ENCODE results near the gene ABCA2.

The ABCA2 gene

GRCh38 chr9:137051145-137051724 is 23.2 kb upstream of the ABCA2 start:
- no peaks in the 10 kb centered on the region for H3K79me1 ChIP-seq (ENCODE audit: low read length)
- H3K4me2 ChIP-seq (ENCODE audit: low read length), result no peak overlapping the region
- no CpG with 5 or more reads among the region's 17 CpGs for WGBS (ENCODE audit: extremely low coverage, insufficient coverage, insufficient read length)
- H2AK5ac ChIP-seq (ENCODE audit: low read length), result no peak overlapping the region
- no peak overlapping the region for H3K23ac ChIP-seq (ENCODE audit: low read length)
- no peak overlapping the region for H4K8ac ChIP-seq (ENCODE audit: low read depth, low read length)
- peaks cover 4% of the 10 kb centered on the region for H3K9me3 ChIP-seq (ENCODE audit: insufficient read depth, low read depth, low read length)
- no peak overlapping the region for H3K18ac ChIP-seq (ENCODE audit: low read length)
- H2AFZ ChIP-seq (ENCODE audit: insufficient read depth, low read length, poor library complexity), result no peak overlapping the region
- no peak overlapping the region for H3K14ac ChIP-seq (ENCODE audit: low read length)
- no peak overlapping the region for H3K4me3 ChIP-seq (ENCODE audit: low read depth, low read length)
- H3K79me2 ChIP-seq (ENCODE audit: control insufficient read depth, insufficient read depth, low read length, poor library complexity), result no peaks in the 10 kb centered on the region
- H4K12ac ChIP-seq (ENCODE audit: low read depth, low read length), result no peak overlapping the region
- H2BK120ac ChIP-seq (ENCODE audit: insufficient read depth, low read length, poor library complexity), result no peak overlapping the region
- no peaks in the 10 kb centered on the region for H3K36me3 ChIP-seq (ENCODE audit: control insufficient read depth in 1 of 2, insufficient read depth in 2 of 2, low read length in 2 of 2)
- H4K91ac ChIP-seq (ENCODE audit: low read depth, low read length), result no peak overlapping the region
- DNase-seq, result no peak
- H3K27me3 ChIP-seq (ENCODE audit: insufficient read depth, low read length), result peaks cover 36% of the 10 kb centered on the region
- no peak overlapping the region for H2BK12ac ChIP-seq (ENCODE audit: low read length)
- no peak overlapping the region for H3K4ac ChIP-seq (ENCODE audit: low read depth, low read length)
- no peak overlapping the region for H2BK5ac ChIP-seq (ENCODE audit: low read depth, low read length, poor library complexity)
- peaks cover 10 to 12% of the 10 kb centered on the region in 2 experiments for H3K4me1 ChIP-seq (ENCODE audit: control insufficient read depth in 1 of 2, insufficient read depth in 2 of 2, low read length in 2 of 2)
- H3K27ac ChIP-seq (ENCODE audit: low read depth, low read length), result no peak overlapping the region
- H3K9ac ChIP-seq (ENCODE audit: low read length), result no peak overlapping the region

GRCh38 chr9:137050570-137050969 is 22.5 kb upstream of the ABCA2 start:
- Histone ChIP-seq H3K79me1 (ENCODE audit: low read length) (no peaks in the 10 kb centered on the region), H4K12ac (ENCODE audit: low read depth, low read length) (no peak overlapping the region), H2BK120ac (ENCODE audit: insufficient read depth, low read length, poor library complexity) (no peak overlapping the region), H4K91ac (ENCODE audit: low read depth, low read length) (no peak overlapping the region), H3K4me1 (ENCODE audit: control insufficient read depth in 1 of 2, insufficient read depth in 2 of 2, low read length in 2 of 2) (peaks cover 16% of the 10 kb centered on the region in 2 experiments), H3K27me3 (ENCODE audit: insufficient read depth, low read length) (peaks cover 42% of the 10 kb centered on the region), H3K23ac (ENCODE audit: low read length) (no peak overlapping the region), H3K9me3 (ENCODE audit: insufficient read depth, low read depth, low read length) (peaks cover 4% of the 10 kb centered on the region), H3K4me2 (ENCODE audit: low read length) (no peak overlapping the region), H2AK5ac (ENCODE audit: low read length) (no peak overlapping the region), H3K18ac (ENCODE audit: low read length) (no peak overlapping the region), H3K4ac (ENCODE audit: low read depth, low read length) (no peak overlapping the region), H3K4me3 (ENCODE audit: low read depth, low read length) (no peak overlapping the region), H2AFZ (ENCODE audit: insufficient read depth, low read length, poor library complexity) (no peak overlapping the region), H4K8ac (ENCODE audit: low read depth, low read length) (no peak overlapping the region), H3K79me2 (ENCODE audit: control insufficient read depth, insufficient read depth, low read length, poor library complexity) (no peaks in the 10 kb centered on the region), H3K36me3 (ENCODE audit: control insufficient read depth in 1 of 2, insufficient read depth in 2 of 2, low read length in 2 of 2) (no peaks in the 10 kb centered on the region), H3K14ac (ENCODE audit: low read length) (no peak overlapping the region), H3K27ac (ENCODE audit: low read depth, low read length) (no peak overlapping the region), H2BK5ac (ENCODE audit: low read depth, low read length, poor library complexity) (no peak overlapping the region), H2BK12ac (ENCODE audit: low read length) (no peak overlapping the region), H3K9ac (ENCODE audit: low read length) (no peak overlapping the region)
- WGBS (ENCODE audit: extremely low coverage, insufficient coverage, insufficient read length), result no CpG with 5 or more reads among the region's 5 CpGs
- DNase-seq, result peak in 1 of 2 donors; percentile 25

DNA sequence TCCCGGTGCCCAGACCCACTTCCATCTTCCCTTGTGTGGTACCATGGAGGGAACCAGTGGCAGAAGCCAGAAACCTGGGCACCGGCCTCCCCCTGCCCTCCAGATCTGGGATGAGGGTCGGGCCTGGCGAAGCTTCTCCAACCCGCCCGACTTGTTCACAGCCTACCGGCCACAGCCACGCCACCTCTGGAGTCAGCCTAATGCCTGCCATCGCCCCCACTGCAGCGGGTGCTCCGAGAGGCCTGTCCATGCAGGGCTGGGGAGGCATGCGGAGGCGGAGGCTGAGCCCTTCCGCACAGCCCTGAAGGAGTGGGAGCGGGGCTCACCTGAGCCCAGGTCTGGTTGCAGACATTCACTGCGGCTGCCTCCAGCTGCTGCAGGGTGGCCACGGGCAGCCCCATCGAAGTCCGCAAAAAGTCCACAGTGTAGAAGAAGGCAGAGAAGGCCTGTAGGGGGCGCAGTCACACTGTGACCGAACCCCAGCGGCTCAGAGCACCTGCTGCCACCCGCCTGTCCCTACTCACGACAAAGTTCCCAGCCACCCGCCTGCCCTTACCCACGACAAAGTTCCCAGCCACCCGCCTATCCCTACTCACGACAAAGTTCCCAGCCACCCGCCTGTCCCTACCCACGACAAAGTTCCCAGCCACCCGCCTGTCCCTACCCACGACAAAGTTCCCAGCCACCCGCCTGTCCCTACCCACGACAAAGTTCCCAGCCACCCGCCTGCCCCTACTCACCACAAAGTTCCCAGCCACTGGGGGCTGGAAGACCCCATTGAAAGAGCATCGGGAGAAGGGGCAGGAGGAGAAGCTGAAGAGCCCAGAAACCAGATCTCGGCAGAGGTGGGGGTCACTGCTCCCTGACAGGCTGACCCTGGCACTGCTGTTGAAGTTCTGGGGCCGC is 21.8 kb upstream of the ABCA2 start:
- peaks cover 50% of the 10 kb centered on the region for H3K27me3 ChIP-seq (ENCODE audit: insufficient read depth, low read length)
- no peak overlapping the region for H4K91ac ChIP-seq (ENCODE audit: low read depth, low read length)
- no peak overlapping the region for H3K18ac ChIP-seq (ENCODE audit: low read length)
- no peak overlapping the region for H3K9ac ChIP-seq (ENCODE audit: low read length)
- no peak overlapping the region for H4K8ac ChIP-seq (ENCODE audit: low read depth, low read length)
- no peak overlapping the region for H3K4me2 ChIP-seq (ENCODE audit: low read length)
- H3K4me1 ChIP-seq (ENCODE audit: control insufficient read depth in 1 of 2, insufficient read depth in 2 of 2, low read length in 2 of 2), result peaks cover 19 to 21% of the 10 kb centered on the region in 2 experiments
- no peak overlapping the region for H3K23ac ChIP-seq (ENCODE audit: low read length)
- H3K79me1 ChIP-seq (ENCODE audit: low read length), result no peaks in the 10 kb centered on the region
- H3K4me3 ChIP-seq (ENCODE audit: low read depth, low read length), result no peak overlapping the region
- no peak overlapping the region for H3K27ac ChIP-seq (ENCODE audit: low read depth, low read length)
- H4K12ac ChIP-seq (ENCODE audit: low read depth, low read length), result no peak overlapping the region
- H3K4ac ChIP-seq (ENCODE audit: low read depth, low read length), result no peak overlapping the region
- H2BK120ac ChIP-seq (ENCODE audit: insufficient read depth, low read length, poor library complexity), result no peak overlapping the region
- peaks cover 4% of the 10 kb centered on the region for H3K9me3 ChIP-seq (ENCODE audit: insufficient read depth, low read depth, low read length)
- no peaks in the 10 kb centered on the region for H3K36me3 ChIP-seq (ENCODE audit: control insufficient read depth in 1 of 2, insufficient read depth in 2 of 2, low read length in 2 of 2)
- H2BK5ac ChIP-seq (ENCODE audit: low read depth, low read length, poor library complexity), result no peak overlapping the region
- peak; percentile 14 to 54 for DNase-seq
- H2AFZ ChIP-seq (ENCODE audit: insufficient read depth, low read length, poor library complexity), result no peak overlapping the region
- WGBS (ENCODE audit: extremely low coverage, insufficient coverage, insufficient read length), result no CpG with 5 or more reads among the region's 38 CpGs
- H3K14ac ChIP-seq (ENCODE audit: low read length), result no peak overlapping the region
- no peaks in the 10 kb centered on the region for H3K79me2 ChIP-seq (ENCODE audit: control insufficient read depth, insufficient read depth, low read length, poor library complexity)
- no peak overlapping the region for H2AK5ac ChIP-seq (ENCODE audit: low read length)
- H2BK12ac ChIP-seq (ENCODE audit: low read length), result no peak overlapping the region

DNA sequence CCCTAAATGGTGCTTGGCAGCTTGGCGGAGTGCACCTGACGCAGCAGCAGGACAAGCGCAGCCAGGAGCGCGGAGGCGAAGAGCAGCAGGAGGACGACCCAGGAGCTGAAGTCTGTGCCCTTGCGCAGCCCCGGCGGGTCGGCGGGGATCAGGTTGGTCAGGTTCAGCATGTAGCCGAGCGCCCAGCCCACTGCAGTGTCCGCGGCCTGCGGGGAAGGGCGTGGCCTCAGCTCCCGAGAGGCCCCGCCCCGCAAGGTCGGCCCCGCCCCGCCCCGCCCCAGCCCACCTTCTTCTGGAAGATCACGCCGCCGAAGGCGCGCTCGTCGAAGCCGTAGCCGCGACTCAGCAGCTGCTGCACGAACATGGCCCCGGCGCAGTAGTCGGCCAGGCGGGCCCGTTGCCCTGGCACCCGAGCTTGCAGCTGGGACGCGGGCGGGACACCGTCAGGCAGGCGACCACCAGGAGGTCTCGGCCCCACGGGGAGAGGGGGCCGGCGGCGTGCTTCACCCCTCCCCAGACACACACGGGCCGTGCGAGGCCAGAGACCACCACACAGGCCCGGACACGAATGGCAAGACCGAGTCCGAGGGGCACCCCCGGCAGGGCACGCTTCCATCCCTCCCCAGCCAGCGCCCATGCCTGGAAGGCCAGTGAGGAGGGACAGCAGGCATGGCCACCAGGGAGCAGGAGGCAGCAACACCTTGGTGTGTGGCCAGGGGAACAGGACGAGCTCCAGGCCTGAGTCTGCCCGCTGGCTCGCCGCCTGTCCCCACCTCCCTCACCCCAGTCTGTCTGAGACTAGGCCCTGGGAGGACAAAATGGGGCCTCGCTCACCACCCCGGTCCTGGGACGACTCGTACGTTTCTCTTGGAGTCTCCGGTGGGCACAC is 20.9 kb upstream of the ABCA2 start:
- H3K27ac ChIP-seq (ENCODE audit: low read depth, low read length), result no peak overlapping the region
- no peak overlapping the region for H3K9ac ChIP-seq (ENCODE audit: low read length)
- H4K91ac ChIP-seq (ENCODE audit: low read depth, low read length), result no peak overlapping the region
- H3K27me3 ChIP-seq (ENCODE audit: insufficient read depth, low read length), result peaks cover 46% of the 10 kb centered on the region
- H2AK5ac ChIP-seq (ENCODE audit: low read length), result no peak overlapping the region
- no peak overlapping the region for H3K14ac ChIP-seq (ENCODE audit: low read length)
- H4K12ac ChIP-seq (ENCODE audit: low read depth, low read length), result no peak overlapping the region
- no peak overlapping the region for H3K18ac ChIP-seq (ENCODE audit: low read length)
- H3K9me3 ChIP-seq (ENCODE audit: insufficient read depth, low read depth, low read length), result peaks cover 4% of the 10 kb centered on the region
- no peaks in the 10 kb centered on the region for H3K36me3 ChIP-seq (ENCODE audit: control insufficient read depth in 1 of 2, insufficient read depth in 2 of 2, low read length in 2 of 2)
- peaks cover 14 to 18% of the 10 kb centered on the region in 2 experiments for H3K4me1 ChIP-seq (ENCODE audit: control insufficient read depth in 1 of 2, insufficient read depth in 2 of 2, low read length in 2 of 2)
- no peak overlapping the region for H3K4ac ChIP-seq (ENCODE audit: low read depth, low read length)
- WGBS (ENCODE audit: extremely low coverage, insufficient coverage, insufficient read length), result no CpG with 5 or more reads among the region's 72 CpGs
- H3K79me2 ChIP-seq (ENCODE audit: control insufficient read depth, insufficient read depth, low read length, poor library complexity), result no peaks in the 10 kb centered on the region
- no peak overlapping the region for H2AFZ ChIP-seq (ENCODE audit: insufficient read depth, low read length, poor library complexity)
- no peak overlapping the region for H3K4me2 ChIP-seq (ENCODE audit: low read length)
- no peak overlapping the region for H3K23ac ChIP-seq (ENCODE audit: low read length)
- H4K8ac ChIP-seq (ENCODE audit: low read depth, low read length), result no peak overlapping the region
- H2BK120ac ChIP-seq (ENCODE audit: insufficient read depth, low read length, poor library complexity), result no peak overlapping the region
- no peak overlapping the region for H2BK12ac ChIP-seq (ENCODE audit: low read length)
- H3K4me3 ChIP-seq (ENCODE audit: low read depth, low read length), result no peak overlapping the region
- no peak overlapping the region for H2BK5ac ChIP-seq (ENCODE audit: low read depth, low read length, poor library complexity)
- H3K79me1 ChIP-seq (ENCODE audit: low read length), result no peaks in the 10 kb centered on the region
- DNase-seq, result no peak
